HG02840 (cell line): Measurements from ENCODE around the gene EPB41L4A.
"Not testable (repeated sequence)": the region's sequence is repeated elsewhere in the genome, so short reads cannot be mapped to it uniquely, and the experiment has no call there.

ENCODE experiments used
- ATAC-seq: cut with Tn5 transposase; IDR thresholded peaks from one replicate; pipeline ENCODE4 v1.9.1; 2021; ENCODE audit warnings: mild to moderate bottlenecking, moderate library complexity, moderate number of reproducible peaks; ENCODE audit not compliant: unreplicated experiment, low FRiP score

EPB41L4A gene

GRCh38 chr5:112403069-112403468, 16.0 kb downstream of the EPB41L4A start:
- ATAC-seq: no peak

GRCh38 chr5:112401924-112402323, 17.2 kb downstream of the EPB41L4A start:
- ATAC-seq: no peak

- no peak for ATAC-seq
These were observed 21.4 kb downstream of the EPB41L4A start for GRCh38 chr5:112397690-112398089.

- ATAC-seq: no peak
These were observed 22.6 kb downstream of the EPB41L4A start for GRCh38 chr5:112396430-112396829.

- ATAC-seq: not testable (repeated sequence)
These were observed 23.8 kb downstream of the EPB41L4A start for GRCh38 chr5:112395299-112395698.

GRCh38 chr5:112390327-112390726, 28.8 kb downstream of the EPB41L4A start:
- no peak for ATAC-seq

GRCh38 chr5:112388739-112389138, 30.3 kb downstream of the EPB41L4A start:
- ATAC-seq: no peak

GRCh38 chr5:112388074-112388473, 31.0 kb downstream of the EPB41L4A start:
- no peak for ATAC-seq

- no peak for ATAC-seq
These were observed 32.3 kb downstream of the EPB41L4A start for GRCh38 chr5:112386766-112387165.

GRCh38 chr5:112385969-112386368, 33.1 kb downstream of the EPB41L4A start:
- no peak for ATAC-seq

GRCh38 chr5:112385566-112385965, 33.5 kb downstream of the EPB41L4A start:
- no peak for ATAC-seq

GRCh38 chr5:112384523-112384922, 34.6 kb downstream of the EPB41L4A start:
- ATAC-seq: no peak

GRCh38 chr5:112382886-112383285, 36.2 kb downstream of the EPB41L4A start:
- no peak for ATAC-seq

- ATAC-seq: no peak
These were observed 37.6 kb downstream of the EPB41L4A start for GRCh38 chr5:112381521-112381920.

- ATAC-seq: no peak
These were observed 39.3 kb downstream of the EPB41L4A start for GRCh38 chr5:112379542-112380325.

- ATAC-seq: no peak
These were observed 44.3 kb downstream of the EPB41L4A start for GRCh38 chr5:112374818-112375217.

- no peak for ATAC-seq
These were observed 44.7 kb downstream of the EPB41L4A start for GRCh38 chr5:112374356-112374755.

GRCh38 chr5:112373885-112374284, 45.2 kb downstream of the EPB41L4A start:
- ATAC-seq: no peak

GRCh38 chr5:112372543-112372942, 46.5 kb downstream of the EPB41L4A start:
- ATAC-seq: no peak

- ATAC-seq: no peak
These were observed 48.0 kb downstream of the EPB41L4A start for GRCh38 chr5:112371067-112371466.

GRCh38 chr5:112367400-112367799, 51.7 kb downstream of the EPB41L4A start:
- no peak for ATAC-seq

- no peak for ATAC-seq
These were observed 52.1 kb downstream of the EPB41L4A start for GRCh38 chr5:112366987-112367386.
